NCI-H2171 treated with DMSO at 0.1 percent for 48 hours (cell line): Measurements from ENCODE around the gene EPN1.
"Not testable (repeated sequence)": the region's sequence is repeated elsewhere in the genome, so short reads cannot be mapped to it uniquely, and the experiment has no call there.

Experiments
- DNase-seq: peaks from one replicate; lab custom pipeline; 2025; lab: John Stamatoyannopoulos, UW

Gene EPN1

GRCh38 chr19:55693336-55693974, 18.4 kb downstream of the EPN1 start:
- no peak for DNase-seq

- DNase-seq = no peak
Observed at GRCh38 chr19:55694241-55694655, 19.2 kb downstream of the EPN1 start.

- DNase-seq = no peak
Observed at GRCh38 chr19:55694656-55695491, 19.8 kb downstream of the EPN1 start.

GRCh38 chr19:55695511-55696290, 20.7 kb downstream of the EPN1 start:
- no peak for DNase-seq

GRCh38 chr19:55696301-55697068, 21.5 kb downstream of the EPN1 start:
- DNase-seq = no peak

GRCh38 chr19:55697069-55697440, 22.0 kb downstream of the EPN1 start:
- DNase-seq = no peak

GRCh38 chr19:55697698-55698097, 22.7 kb downstream of the EPN1 start:
- no peak for DNase-seq

GRCh38 chr19:55698256-55698655, 23.2 kb downstream of the EPN1 start:
- DNase-seq = no peak

- no peak for DNase-seq
Observed at GRCh38 chr19:55699221-55699620, 24.2 kb downstream of the EPN1 start.

- DNase-seq = no peak
Observed at GRCh38 chr19:55700813-55701212, 25.8 kb downstream of the EPN1 start.

GRCh38 chr19:55702131-55702627, 27.2 kb downstream of the EPN1 start:
- DNase-seq = no peak

GRCh38 chr19:55703790-55704215, 28.8 kb downstream of the EPN1 start:
- DNase-seq = no peak

GRCh38 chr19:55704494-55705245, 29.6 kb downstream of the EPN1 start:
- DNase-seq = no peak

- DNase-seq = no peak
Observed at GRCh38 chr19:55705972-55706371, 30.9 kb downstream of the EPN1 start.

GRCh38 chr19:55711719-55712118, 36.7 kb downstream of the EPN1 start:
- no peak for DNase-seq

- no peak for DNase-seq
Observed at GRCh38 chr19:55712804-55713631, 38.0 kb downstream of the EPN1 start.

GRCh38 chr19:55716531-55716930, 41.5 kb downstream of the EPN1 start:
- DNase-seq = no peak

GRCh38 chr19:55717251-55717650, 42.2 kb downstream of the EPN1 start:
- no peak for DNase-seq

GRCh38 chr19:55717879-55718711, 43.1 kb downstream of the EPN1 start:
- not testable (repeated sequence) for DNase-seq
